IPS-15b (cell line): ENCODE data around the gene BMP7.

Experiments
- H3K27me3 ChIP-seq: one replicate; pipeline ENCODE4 v1.6.1; 2013; ENCODE audit warnings: low read length; ENCODE audit not compliant: control insufficient read depth, insufficient read depth
- H3K36me3 ChIP-seq: one replicate; pipeline ENCODE4 v1.6.1; 2013; ENCODE audit warnings: low read length; ENCODE audit not compliant: control insufficient read depth, insufficient read depth
- H3K4me1 ChIP-seq: one replicate; pipeline ENCODE4 v1.6.1; 2013; ENCODE audit warnings: mild to moderate bottlenecking, low read length; ENCODE audit not compliant: control insufficient read depth, insufficient read depth
- H3K4me3 ChIP-seq: one replicate; pipeline ENCODE4 v1.5.1; 2013; ENCODE audit warnings: low read depth, low read length
- H3K9ac ChIP-seq: one replicate; pipeline ENCODE4 v1.6.1; 2013; ENCODE audit warnings: low read depth, mild to moderate bottlenecking, low read length
- H3K9me3 ChIP-seq: one replicate; pipeline ENCODE4 v1.6.1; 2013; ENCODE audit warnings: mild to moderate bottlenecking, low read length; ENCODE audit not compliant: control insufficient read depth, insufficient read depth

Gene BMP7

GRCh38 chr20:57220337-57221145 is 45.9 kb downstream of the BMP7 start:
- Histone ChIP-seq H3K9ac (no peak overlapping the region), H3K4me3 (no peak overlapping the region), H3K36me3 (no peaks in the 10 kb centered on the region), H3K27me3 (no peaks in the 10 kb centered on the region), H3K9me3 (no peaks in the 10 kb centered on the region), H3K4me1 (no peaks in the 10 kb centered on the region)

GRCh38 chr20:57219071-57219677 is 47.3 kb downstream of the BMP7 start:
- no peaks in the 10 kb centered on the region for H3K36me3 ChIP-seq
- no peaks in the 10 kb centered on the region for H3K9me3 ChIP-seq
- no peak overlapping the region for H3K4me3 ChIP-seq
- H3K27me3 ChIP-seq, result no peaks in the 10 kb centered on the region
- H3K9ac ChIP-seq, result no peak overlapping the region
- H3K4me1 ChIP-seq, result no peaks in the 10 kb centered on the region

- Histone ChIP-seq H3K36me3 (no peaks in the 10 kb centered on the region), H3K27me3 (no peaks in the 10 kb centered on the region), H3K9me3 (no peaks in the 10 kb centered on the region)
Observed at GRCh38 chr20:57218489-57218888, 48.0 kb downstream of the BMP7 start.

GRCh38 chr20:57217802-57218201 is 48.6 kb downstream of the BMP7 start:
- no peak overlapping the region for H3K4me3 ChIP-seq

More at GRCh38 chr20:57218489-57218888, 48.0 kb downstream of the BMP7 start:
- Histone ChIP-seq H3K4me1 (no peaks in the 10 kb centered on the region), H3K4me3 (no peak overlapping the region), H3K9ac (no peak overlapping the region)

GRCh38 chr20:57216669-57217068 is 49.8 kb downstream of the BMP7 start:
- Histone ChIP-seq H3K4me1 (peaks cover 11% of the 10 kb centered on the region), H3K9me3 (no peaks in the 10 kb centered on the region), H3K36me3 (no peaks in the 10 kb centered on the region), H3K4me3 (no peak overlapping the region), H3K9ac (no peak overlapping the region), H3K27me3 (no peaks in the 10 kb centered on the region)

More at GRCh38 chr20:57217802-57218201, 48.6 kb downstream of the BMP7 start:
- no peaks in the 10 kb centered on the region for H3K27me3 ChIP-seq
- H3K9ac ChIP-seq, result no peak overlapping the region
- H3K36me3 ChIP-seq, result no peaks in the 10 kb centered on the region
- H3K9me3 ChIP-seq, result no peaks in the 10 kb centered on the region
- peaks cover 3% of the 10 kb centered on the region for H3K4me1 ChIP-seq

- Histone ChIP-seq H3K36me3 (no peaks in the 10 kb centered on the region), H3K4me3 (no peak overlapping the region), H3K9ac (no peak overlapping the region), H3K4me1 (peaks cover 13% of the 10 kb centered on the region), H3K27me3 (no peaks in the 10 kb centered on the region), H3K9me3 (no peaks in the 10 kb centered on the region)
Observed at GRCh38 chr20:57215826-57216471, 50.5 kb downstream of the BMP7 start.

- Histone ChIP-seq H3K4me3 (no peak overlapping the region), H3K27me3 (no peaks in the 10 kb centered on the region), H3K36me3 (no peaks in the 10 kb centered on the region), H3K4me1 (peaks cover 13% of the 10 kb centered on the region), H3K9me3 (no peaks in the 10 kb centered on the region), H3K9ac (no peak overlapping the region)
Observed at GRCh38 chr20:57215426-57215825, 51.0 kb downstream of the BMP7 start.

- Histone ChIP-seq H3K36me3 (no peaks in the 10 kb centered on the region), H3K4me1 (peaks cover 13% of the 10 kb centered on the region), H3K27me3 (no peaks in the 10 kb centered on the region), H3K4me3 (no peak overlapping the region), H3K9ac (no peak overlapping the region), H3K9me3 (no peaks in the 10 kb centered on the region)
Observed at GRCh38 chr20:57214948-57215347, 51.5 kb downstream of the BMP7 start.

- Histone ChIP-seq H3K9ac (no peak overlapping the region), H3K4me1 (peaks cover 13% of the 10 kb centered on the region), H3K4me3 (no peak overlapping the region), H3K36me3 (no peaks in the 10 kb centered on the region), H3K9me3 (no peaks in the 10 kb centered on the region), H3K27me3 (no peaks in the 10 kb centered on the region)
Observed at GRCh38 chr20:57214427-57214826, 52.0 kb downstream of the BMP7 start.

- Histone ChIP-seq H3K36me3 (no peaks in the 10 kb centered on the region), H3K9me3 (no peaks in the 10 kb centered on the region), H3K4me3 (no peak overlapping the region), H3K27me3 (no peaks in the 10 kb centered on the region), H3K4me1 (peaks cover 13% of the 10 kb centered on the region), H3K9ac (no peak overlapping the region)
Observed at GRCh38 chr20:57213924-57214323, 52.5 kb downstream of the BMP7 start.

GRCh38 chr20:57213291-57213690 is 53.1 kb downstream of the BMP7 start:
- peaks cover 13% of the 10 kb centered on the region for H3K4me1 ChIP-seq
- no peak overlapping the region for H3K4me3 ChIP-seq
- no peaks in the 10 kb centered on the region for H3K9me3 ChIP-seq
- no peak overlapping the region for H3K9ac ChIP-seq
- H3K36me3 ChIP-seq, result no peaks in the 10 kb centered on the region
- H3K27me3 ChIP-seq, result no peaks in the 10 kb centered on the region
